Measurements from ENCODE around the gene MPP3. TPM values are rescaled to one million over a fixed set of nuclear protein-coding genes. Genes with fewer than 3 reads are reported as not detected.

Gene MPP3
- polyA plus RNA-seq, 1 donor (not counting 4 experiments of a cell fraction or from before 2014, with no cell fraction given) = 7.4 TPM

DNA sequence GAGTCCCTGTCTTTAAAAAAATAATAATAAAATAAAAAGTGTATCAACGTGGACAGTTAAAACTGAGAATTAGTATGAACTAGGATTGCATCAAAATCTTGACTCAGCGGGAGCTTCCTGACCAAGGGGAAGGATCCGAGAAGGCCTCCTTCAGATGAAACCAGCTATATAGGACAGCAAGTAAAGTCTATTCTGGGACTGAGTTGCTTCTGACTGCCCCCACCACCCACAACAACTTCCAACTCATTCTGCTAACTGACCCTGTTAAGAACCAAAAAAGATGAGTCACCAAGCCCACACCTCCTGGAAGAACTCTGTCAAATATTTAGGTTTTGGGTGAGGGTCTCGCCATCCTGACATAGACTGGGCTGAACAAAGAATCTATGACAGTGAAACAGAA lies 24.9 kb downstream of the MPP3 start:
- no peak overlapping the region for H2AFZ ChIP-seq (ENCODE audit: control insufficient read depth, low read length)
- H3K4me3 ChIP-seq (ENCODE audit: control insufficient read depth in 2 of 3, extremely low read depth in 1 of 3, insufficient read depth in 2 of 3, low read depth in 1 of 3, low read length in 3 of 3) = no peak overlapping the region
- no peaks in the 10 kb centered on the region for H4K20me1 ChIP-seq (ENCODE audit: control insufficient read depth, extremely low read depth, insufficient read depth, low read length)
- DNase-seq (ENCODE audit: low read depth, low spot score) (no peak), FAIRE-seq (no peak)
- no peak overlapping the region for H3K4me2 ChIP-seq (ENCODE audit: control insufficient read depth, extremely low read depth, insufficient read depth, low read depth, low read length)
- H3K27ac ChIP-seq (ENCODE audit: control insufficient read depth, insufficient read depth, low read length) = no peak overlapping the region
- H3K9me1 ChIP-seq (ENCODE audit: control insufficient read depth, extremely low read depth, insufficient read depth, low read length) = no peaks in the 10 kb centered on the region
- H3K9ac ChIP-seq (ENCODE audit: control insufficient read depth, extremely low read depth, insufficient read depth, low read length) = no peak overlapping the region
- H3K27me3 ChIP-seq (ENCODE audit: control insufficient read depth, extremely low read depth, insufficient read depth, low read length) = no peaks in the 10 kb centered on the region
- no peaks in the 10 kb centered on the region for H3K4me1 ChIP-seq (ENCODE audit: control insufficient read depth, extremely low read depth, insufficient read depth, low read length)
- H3K9me3 ChIP-seq (ENCODE audit: control insufficient read depth, low read depth, low read length) = no peaks in the 10 kb centered on the region
- dilution Hi-C loops (cut with MboI; ENCODE audit: extremely low pct_ligation_motif_present, low sequenced_read_pairs) = no loop called here
- no peak for TF ChIP-seq EZH2 (IDR thresholded peaks at IDR 0.05; ENCODE audit: low read length)
- TF ChIP-seq, protein P1, sequence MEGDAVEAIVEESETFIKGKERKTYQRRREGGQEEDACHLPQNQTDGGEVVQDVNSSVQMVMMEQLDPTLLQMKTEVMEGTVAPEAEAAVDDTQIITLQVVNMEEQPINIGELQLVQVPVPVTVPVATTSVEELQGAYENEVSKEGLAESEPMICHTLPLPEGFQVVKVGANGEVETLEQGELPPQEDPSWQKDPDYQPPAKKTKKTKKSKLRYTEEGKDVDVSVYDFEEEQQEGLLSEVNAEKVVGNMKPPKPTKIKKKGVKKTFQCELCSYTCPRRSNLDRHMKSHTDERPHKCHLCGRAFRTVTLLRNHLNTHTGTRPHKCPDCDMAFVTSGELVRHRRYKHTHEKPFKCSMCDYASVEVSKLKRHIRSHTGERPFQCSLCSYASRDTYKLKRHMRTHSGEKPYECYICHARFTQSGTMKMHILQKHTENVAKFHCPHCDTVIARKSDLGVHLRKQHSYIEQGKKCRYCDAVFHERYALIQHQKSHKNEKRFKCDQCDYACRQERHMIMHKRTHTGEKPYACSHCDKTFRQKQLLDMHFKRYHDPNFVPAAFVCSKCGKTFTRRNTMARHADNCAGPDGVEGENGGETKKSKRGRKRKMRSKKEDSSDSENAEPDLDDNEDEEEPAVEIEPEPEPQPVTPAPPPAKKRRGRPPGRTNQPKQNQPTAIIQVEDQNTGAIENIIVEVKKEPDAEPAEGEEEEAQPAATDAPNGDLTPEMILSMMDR (optimal IDR thresholded peaks at IDR 0.05 in 1 of 3, IDR thresholded peaks at IDR 0.05 in 1 of 3, conservative IDR thresholded peaks at IDR 0.05 in 1 of 3; ENCODE audit: extremely low read depth in 1 of 3, insufficient read depth in 2 of 3, low read length in 3 of 3) = no peak
- peaks cover 9 to 20% of the 10 kb centered on the region in 2 experiments for H3K36me3 ChIP-seq (ENCODE audit: control insufficient read depth in 2 of 2, extremely low read depth in 1 of 2, insufficient read depth in 2 of 2, low read length in 2 of 2)
- H3K79me2 ChIP-seq (ENCODE audit: control insufficient read depth, insufficient read depth, low read length) = no peaks in the 10 kb centered on the region

DNA sequence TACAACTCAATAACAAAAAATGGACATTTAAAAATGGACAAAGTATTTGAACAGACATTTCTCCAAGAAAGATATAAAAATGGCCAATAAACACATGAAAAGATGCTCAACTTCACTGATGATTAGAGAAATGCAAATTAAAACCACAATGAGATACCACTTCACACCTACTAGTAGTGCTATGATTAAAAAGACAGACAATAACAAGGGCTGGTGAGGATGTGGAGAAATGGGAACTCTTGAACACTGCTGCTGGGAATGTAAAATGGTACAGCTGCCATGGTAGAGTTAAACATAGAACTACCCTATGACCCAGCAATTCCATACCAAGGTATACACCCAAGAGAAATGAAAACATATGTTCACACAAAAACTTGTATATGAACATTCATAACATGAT lies 27.8 kb downstream of the MPP3 start:
- dilution Hi-C loops (cut with MboI; ENCODE audit: extremely low pct_ligation_motif_present, low sequenced_read_pairs) = no loop called here
- Histone ChIP-seq H3K9me1 (ENCODE audit: control insufficient read depth, extremely low read depth, insufficient read depth, low read length) (no peaks in the 10 kb centered on the region), H3K36me3 (ENCODE audit: control insufficient read depth in 2 of 2, extremely low read depth in 1 of 2, insufficient read depth in 2 of 2, low read length in 2 of 2) (peaks cover 8 to 9% of the 10 kb centered on the region in 2 experiments), H3K79me2 (ENCODE audit: control insufficient read depth, insufficient read depth, low read length) (no peaks in the 10 kb centered on the region), H3K27me3 (ENCODE audit: control insufficient read depth, extremely low read depth, insufficient read depth, low read length) (no peaks in the 10 kb centered on the region), H3K9me3 (ENCODE audit: control insufficient read depth, low read depth, low read length) (no peaks in the 10 kb centered on the region), H3K4me1 (ENCODE audit: control insufficient read depth, extremely low read depth, insufficient read depth, low read length) (no peaks in the 10 kb centered on the region), H4K20me1 (ENCODE audit: control insufficient read depth, extremely low read depth, insufficient read depth, low read length) (no peaks in the 10 kb centered on the region), H3K4me3 (ENCODE audit: control insufficient read depth in 2 of 3, extremely low read depth in 1 of 3, insufficient read depth in 2 of 3, low read depth in 1 of 3, low read length in 3 of 3) (no peak overlapping the region), H2AFZ (ENCODE audit: control insufficient read depth, low read length) (no peak overlapping the region), H3K4me2 (ENCODE audit: control insufficient read depth, extremely low read depth, insufficient read depth, low read depth, low read length) (no peak overlapping the region), H3K27ac (ENCODE audit: control insufficient read depth, insufficient read depth, low read length) (no peak overlapping the region), H3K9ac (ENCODE audit: control insufficient read depth, extremely low read depth, insufficient read depth, low read length) (no peak overlapping the region)
- no peak for FAIRE-seq
- no peak for DNase-seq (ENCODE audit: low read depth, low spot score)
- TF ChIP-seq EZH2 (IDR thresholded peaks at IDR 0.05; ENCODE audit: low read length) = no peak
- TF ChIP-seq, protein P1 (optimal IDR thresholded peaks at IDR 0.05 in 1 of 3, IDR thresholded peaks at IDR 0.05 in 1 of 3, conservative IDR thresholded peaks at IDR 0.05 in 1 of 3; ENCODE audit: extremely low read depth in 1 of 3, insufficient read depth in 2 of 3, low read length in 3 of 3) = no peak

Measured in keratinocyte (primary cell).